Stomach smooth muscle (tissue), 2 donors: ENCODE results near the gene DRD1.

Source experiments
- H3K27ac ChIP-seq: one replicate; pipeline ENCODE4 v1.7.0; 2013; ENCODE audit warnings: mild to moderate bottlenecking, low read length, inconsistent platforms
- H3K27me3 ChIP-seq, 2 donors: one replicate each; pipeline ENCODE4 v1.7.0; 2013; ENCODE audit warnings: low read length in 2 of 2; ENCODE audit not compliant: insufficient read depth in 2 of 2, control insufficient read depth in 1 of 2
- H3K36me3 ChIP-seq, 2 donors: one replicate each; pipeline ENCODE4 v1.7.0; 2013; ENCODE audit warnings: low read length in 2 of 2; ENCODE audit not compliant: control insufficient read depth in 2 of 2, insufficient read depth in 2 of 2
- H3K4me1 ChIP-seq: one replicate; pipeline ENCODE4 v1.7.0; 2013; ENCODE audit warnings: low read length; ENCODE audit not compliant: control insufficient read depth, insufficient read depth
- H3K4me3 ChIP-seq, 2 donors: one replicate each; pipeline ENCODE4 v1.7.0; 2013; ENCODE audit warnings: low read length in 2 of 2
- H3K9ac ChIP-seq, 2 donors: one replicate each; pipeline ENCODE4 v1.7.0; 2013; ENCODE audit warnings: low read length in 2 of 2, mild to moderate bottlenecking in 1 of 2
- H3K9me3 ChIP-seq, 2 donors: one replicate each; pipeline ENCODE4 v1.7.0; 2013; ENCODE audit warnings: low read length in 2 of 2; ENCODE audit not compliant: control insufficient read depth in 2 of 2
- donor health status: healthy.
- donor health status: Pancreatic carcinoma.

DRD1 gene

DNA sequence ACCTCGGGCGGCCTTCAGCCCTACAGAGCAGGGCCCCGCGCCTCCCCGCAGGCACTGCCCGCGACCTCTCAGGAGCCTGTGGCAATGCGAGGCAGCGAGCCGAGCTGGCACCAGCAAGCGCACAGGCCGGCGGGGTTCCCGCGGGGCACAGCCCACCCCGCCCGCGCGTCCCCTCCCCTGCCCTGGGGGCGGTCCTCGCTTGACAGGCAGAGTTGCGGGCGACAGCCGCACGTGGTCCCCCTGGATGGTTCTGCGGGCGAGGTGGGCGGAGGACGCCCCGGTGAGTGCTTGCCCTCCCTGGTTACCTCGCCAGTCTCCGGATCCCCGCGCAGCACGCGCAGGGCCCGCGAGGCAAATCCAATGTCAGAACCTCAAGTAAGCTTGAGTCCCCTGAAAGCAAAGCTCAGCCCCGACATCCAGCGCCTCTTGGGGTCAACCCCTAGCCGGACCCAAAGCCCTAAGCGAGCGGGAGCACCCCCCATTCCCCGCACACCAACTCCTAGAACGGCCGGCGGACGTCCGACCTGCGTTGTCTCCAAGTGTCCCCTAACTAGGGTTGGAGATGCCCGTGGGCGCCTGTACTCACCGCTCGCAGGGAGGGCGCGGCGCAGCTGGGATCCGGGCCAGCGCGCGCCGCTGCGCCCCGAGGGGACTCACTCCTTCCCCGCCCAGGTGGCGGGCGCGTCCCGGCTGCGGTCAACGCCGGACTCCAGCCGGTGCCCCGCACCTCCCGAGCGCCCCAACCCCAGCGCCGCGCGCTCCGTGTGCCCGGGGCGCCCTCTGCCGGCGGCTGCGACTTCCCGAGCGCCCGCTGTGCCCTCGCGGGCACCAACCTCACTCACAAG, at the start of gene DRD1:
TSS of gene DRD1 (minus strand) at position 123 of the 845 bp plus-strand sequence. CDS start 1,083 bp downstream, outside the sequence.
- Histone ChIP-seq H3K27ac (no peak within 1 kb of the TSS), H3K27me3 (peaks cover 14 to 27% of the 10 kb centered on the region in 2 donors), H3K9me3 (no peaks in the 10 kb centered on the region), H3K4me3 (peak within 1 kb of the TSS; percentile 35 to 67), H3K36me3 (no peaks in the 10 kb centered on the region), H3K4me1 (peaks cover 8% of the 10 kb centered on the region), H3K9ac (no peak within 1 kb of the TSS)

DNA sequence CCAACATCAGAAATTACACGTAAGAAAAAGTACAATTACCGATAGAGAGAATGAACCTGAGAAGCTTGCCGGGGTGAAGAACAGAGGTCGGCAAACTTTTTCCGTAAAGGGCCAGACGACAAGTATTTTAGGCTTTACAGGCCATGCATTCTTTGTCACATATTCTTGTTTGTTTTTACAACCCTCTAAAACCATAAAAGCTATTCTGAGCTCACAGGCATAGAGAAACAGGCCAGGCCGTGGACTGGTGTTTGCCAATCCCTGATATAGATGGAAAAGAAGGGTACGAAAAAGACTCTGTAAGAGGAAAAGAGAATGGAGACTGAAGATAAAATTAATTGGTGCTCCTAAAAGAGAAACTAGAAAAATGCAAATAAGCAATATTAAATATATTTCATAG, 49.7 kb upstream of the DRD1 start:
- Histone ChIP-seq H3K27me3 (no peaks in the 10 kb centered on the region), H3K36me3 (peaks cover 21 to 28% of the 10 kb centered on the region in 2 donors), H3K4me3 (no peak overlapping the region), H3K27ac (no peak overlapping the region), H3K9me3 (no peaks in the 10 kb centered on the region), H3K9ac (no peak overlapping the region), H3K4me1 (no peaks in the 10 kb centered on the region)

DNA sequence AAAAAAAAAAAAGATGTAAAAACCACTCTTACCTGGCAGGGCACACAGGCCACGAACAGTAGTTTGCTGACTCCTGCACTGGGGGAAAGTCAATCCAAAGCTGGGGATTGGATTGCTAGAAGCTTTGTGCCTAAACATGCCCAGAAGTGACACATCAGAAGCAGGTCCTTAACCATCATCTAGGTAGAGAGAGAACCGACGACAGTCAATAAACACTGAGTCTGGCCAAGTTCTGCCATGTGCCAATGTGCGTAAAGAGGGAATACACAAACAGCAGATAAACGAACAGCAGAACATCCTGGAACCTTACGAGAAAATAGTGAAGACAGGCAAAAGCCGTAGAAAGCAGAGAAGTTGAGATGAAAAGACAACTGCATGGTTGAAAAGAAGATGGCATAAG, 49.3 kb upstream of the DRD1 start:
- H3K27me3 ChIP-seq, result no peaks in the 10 kb centered on the region
- H3K9me3 ChIP-seq, result no peaks in the 10 kb centered on the region
- peaks cover 21 to 28% of the 10 kb centered on the region in 2 donors for H3K36me3 ChIP-seq
- H3K27ac ChIP-seq, result no peak overlapping the region
- no peak overlapping the region for H3K4me3 ChIP-seq
- no peak overlapping the region for H3K9ac ChIP-seq
- no peaks in the 10 kb centered on the region for H3K4me1 ChIP-seq

DNA sequence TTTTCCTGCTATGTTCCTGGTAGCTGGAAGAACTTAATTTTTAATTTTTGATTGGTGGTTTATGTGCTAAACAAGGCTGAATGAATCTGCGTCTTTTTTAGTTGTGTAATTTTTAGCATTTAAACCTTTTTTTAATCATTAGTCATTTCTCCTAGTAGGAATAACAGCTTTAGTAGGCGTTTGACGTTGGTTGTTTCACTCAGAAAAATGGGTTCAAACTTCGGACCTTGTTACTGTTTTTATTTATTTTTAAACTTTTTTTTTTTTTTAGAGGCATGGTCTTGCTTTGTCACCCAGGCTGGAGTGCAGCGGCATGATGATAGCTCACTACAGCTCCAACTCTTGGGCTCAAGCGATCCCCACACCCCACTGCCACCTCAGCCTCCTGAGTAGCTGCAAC, 47.2 kb upstream of the DRD1 start:
- H3K4me3 ChIP-seq, result no peak overlapping the region
- H3K27ac ChIP-seq, result no peak overlapping the region
- H3K36me3 ChIP-seq, result peaks cover 25 to 30% of the 10 kb centered on the region in 2 donors
- no peaks in the 10 kb centered on the region for H3K9me3 ChIP-seq
- no peaks in the 10 kb centered on the region for H3K27me3 ChIP-seq
- H3K9ac ChIP-seq, result no peak overlapping the region
- no peaks in the 10 kb centered on the region for H3K4me1 ChIP-seq

DNA sequence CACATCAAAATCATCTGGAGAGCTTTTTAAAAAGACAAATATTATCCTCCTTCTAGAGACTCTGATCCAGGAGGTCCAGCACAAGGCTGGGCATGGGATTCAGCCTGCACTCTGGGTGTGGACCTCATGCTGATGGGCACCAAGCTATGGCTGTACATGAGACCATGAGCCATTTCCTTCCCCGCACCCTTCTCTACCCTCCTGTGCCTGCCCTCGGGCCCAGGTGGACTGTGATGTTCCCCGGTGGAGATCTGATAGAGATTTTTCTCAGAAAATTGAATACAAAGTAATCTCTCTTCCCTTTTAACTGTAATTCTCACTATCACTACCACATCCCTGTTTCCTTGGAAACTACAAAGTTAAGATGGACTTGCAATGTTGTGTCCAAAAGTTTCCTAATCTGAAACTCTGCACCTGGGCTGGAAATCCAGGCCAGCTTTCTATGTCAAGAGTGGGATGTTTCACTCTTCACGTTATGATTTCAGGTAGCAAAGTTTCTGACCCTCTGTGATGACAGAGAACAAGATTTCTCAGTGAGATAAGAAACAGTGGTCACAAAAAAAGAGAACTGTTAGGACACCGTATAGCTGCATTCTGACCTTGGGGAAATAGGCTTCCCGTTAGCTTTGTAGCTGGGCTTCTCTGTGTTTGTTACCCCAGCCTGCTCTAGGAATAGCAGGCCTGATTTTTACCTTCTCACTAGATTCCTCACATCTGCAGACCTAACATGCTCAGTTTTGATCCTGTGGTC, 45.9 kb upstream of the DRD1 start:
- H3K27me3 ChIP-seq, result no peaks in the 10 kb centered on the region
- peaks cover 2% of the 10 kb centered on the region for H3K4me1 ChIP-seq
- H3K9ac ChIP-seq, result no peak overlapping the region
- H3K4me3 ChIP-seq, result no peak overlapping the region
- no peak overlapping the region for H3K27ac ChIP-seq
- H3K9me3 ChIP-seq, result no peaks in the 10 kb centered on the region
- peaks cover 26 to 29% of the 10 kb centered on the region in 2 donors for H3K36me3 ChIP-seq

DNA sequence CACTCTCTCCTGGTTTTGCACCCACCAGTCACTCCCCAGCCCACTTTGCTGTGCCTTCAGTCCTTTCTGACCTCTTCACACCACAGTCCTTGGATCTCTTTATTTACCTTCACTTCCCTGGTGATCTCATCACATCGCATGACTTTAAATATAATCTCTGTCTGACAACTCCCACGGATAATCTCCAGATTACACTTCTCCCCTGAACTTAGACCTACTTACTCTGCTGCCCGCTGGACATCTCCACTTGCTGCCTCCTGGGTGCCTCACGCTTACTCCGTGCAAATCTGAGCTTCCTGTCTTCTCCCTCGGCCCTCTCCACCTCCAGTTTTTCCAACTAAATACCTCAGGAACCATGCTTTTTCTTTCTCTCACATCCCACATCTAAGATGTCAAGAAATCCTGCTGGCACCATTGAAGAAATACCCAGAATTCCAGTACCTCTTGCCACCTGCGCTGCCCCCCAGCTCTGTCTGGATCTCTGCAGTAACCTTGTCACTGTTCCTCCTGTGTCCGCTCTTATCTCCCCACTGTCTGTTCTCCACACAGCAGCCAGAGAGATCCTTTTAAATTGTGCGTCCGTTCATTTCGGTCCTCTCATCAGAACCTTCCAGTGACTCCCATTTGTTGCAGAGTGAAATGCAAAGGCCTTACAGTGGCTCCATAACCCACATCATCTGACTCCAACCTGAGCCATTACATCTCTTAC, 43.7 kb upstream of the DRD1 start:
- no peak overlapping the region for H3K4me3 ChIP-seq
- H3K36me3 ChIP-seq, result peaks cover 15 to 31% of the 10 kb centered on the region in 2 donors
- H3K9ac ChIP-seq, result no peak overlapping the region
- H3K4me1 ChIP-seq, result peaks cover 2% of the 10 kb centered on the region
- H3K27ac ChIP-seq, result no peak overlapping the region
- H3K9me3 ChIP-seq, result no peaks in the 10 kb centered on the region
- H3K27me3 ChIP-seq, result no peaks in the 10 kb centered on the region

DNA sequence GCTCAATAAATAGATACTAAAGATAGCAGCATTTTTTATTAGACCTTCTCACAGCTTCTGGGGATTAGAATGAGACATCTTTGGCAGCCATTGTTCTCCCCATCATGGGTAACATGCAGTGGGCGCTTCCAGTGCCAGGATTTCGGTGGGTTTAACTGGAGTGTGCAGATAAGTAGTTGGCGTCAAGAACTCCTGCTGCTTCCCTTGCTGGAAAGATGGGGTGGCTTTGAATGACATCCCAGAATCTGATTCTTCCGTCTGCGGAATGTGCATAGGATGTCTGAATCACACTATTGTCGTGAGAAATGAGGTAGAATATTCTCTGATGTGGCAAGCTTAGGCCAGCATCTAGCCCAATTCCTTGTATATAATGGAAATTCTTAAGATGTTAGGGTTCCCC, 41.6 kb upstream of the DRD1 start:
- peaks cover 7 to 24% of the 10 kb centered on the region in 2 donors for H3K36me3 ChIP-seq
- H3K27ac ChIP-seq, result no peak overlapping the region
- H3K4me1 ChIP-seq, result peaks cover 2% of the 10 kb centered on the region
- H3K9me3 ChIP-seq, result no peaks in the 10 kb centered on the region
- H3K27me3 ChIP-seq, result no peaks in the 10 kb centered on the region
- H3K4me3 ChIP-seq, result no peak overlapping the region
- no peak overlapping the region for H3K9ac ChIP-seq

DNA sequence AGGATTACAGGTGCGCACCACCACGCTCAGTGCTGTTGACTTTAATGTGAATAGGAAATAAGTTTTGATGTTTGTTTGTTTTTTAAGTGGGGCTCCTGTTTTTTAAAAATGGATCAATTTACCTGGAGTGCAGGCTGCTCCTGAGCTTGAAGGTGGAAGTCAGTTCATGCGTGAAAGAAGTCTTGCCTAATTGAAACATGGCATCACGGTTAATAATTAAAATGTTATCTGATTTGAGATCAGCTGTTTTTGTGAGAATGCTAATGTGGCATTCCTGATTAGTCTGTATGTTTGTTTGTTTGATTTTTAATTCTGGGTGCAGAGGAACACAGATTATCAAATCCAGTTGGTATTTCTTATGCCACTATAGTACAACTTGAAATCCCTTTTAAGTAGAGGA, 40.8 kb upstream of the DRD1 start:
- H3K4me1 ChIP-seq, result peaks cover 8% of the 10 kb centered on the region
- H3K9ac ChIP-seq, result no peak overlapping the region
- no peak overlapping the region for H3K27ac ChIP-seq
- H3K9me3 ChIP-seq, result no peaks in the 10 kb centered on the region
- H3K4me3 ChIP-seq, result no peak overlapping the region
- H3K36me3 ChIP-seq, result peaks cover 7 to 20% of the 10 kb centered on the region in 2 donors
- no peaks in the 10 kb centered on the region for H3K27me3 ChIP-seq

DNA sequence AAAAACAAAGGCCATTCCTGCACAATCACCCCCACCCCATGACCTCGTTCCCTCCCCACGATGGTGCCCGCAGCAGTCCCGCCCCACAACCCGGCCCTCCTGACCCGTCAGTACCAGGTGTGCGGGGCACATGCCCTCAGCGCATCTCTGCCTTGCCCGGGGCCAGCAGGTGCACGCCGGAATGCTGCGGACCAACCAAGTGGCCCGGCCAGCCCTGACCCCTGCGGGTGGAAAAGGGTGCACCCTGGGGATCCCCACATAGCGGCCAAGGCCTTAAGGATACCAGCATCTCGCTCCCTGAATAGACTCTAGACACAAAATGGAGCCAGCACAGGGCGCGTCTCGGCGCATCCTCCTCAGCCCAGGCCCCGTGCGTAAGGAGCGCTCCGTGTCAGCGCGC, 40.3 kb upstream of the DRD1 start:
- no peak overlapping the region for H3K27ac ChIP-seq
- H3K27me3 ChIP-seq, result no peaks in the 10 kb centered on the region
- H3K4me1 ChIP-seq, result peaks cover 13% of the 10 kb centered on the region
- no peak overlapping the region for H3K9ac ChIP-seq
- no peaks in the 10 kb centered on the region for H3K9me3 ChIP-seq
- H3K36me3 ChIP-seq, result peaks cover 7 to 19% of the 10 kb centered on the region in 2 donors
- H3K4me3 ChIP-seq, result no peak overlapping the region

DNA sequence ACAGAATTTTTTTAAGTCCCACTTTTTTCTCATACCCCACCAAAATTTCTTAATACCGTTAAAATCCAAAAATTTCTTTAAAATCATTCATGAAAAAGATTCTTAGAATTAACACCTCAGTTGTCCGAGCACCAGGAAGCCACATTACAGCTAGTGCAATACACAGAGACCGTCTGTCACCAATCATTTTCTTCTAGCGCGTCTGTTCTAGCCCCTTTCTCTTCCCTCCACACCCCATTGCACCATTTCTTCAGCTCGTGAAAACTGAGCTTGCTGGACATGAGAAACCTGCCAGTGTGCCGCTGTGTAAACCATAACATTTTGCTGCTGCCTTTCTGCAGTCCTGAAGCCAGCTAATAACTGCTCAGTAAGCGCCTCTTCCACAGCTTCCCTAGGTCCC, 39.4 kb upstream of the DRD1 start:
- peaks cover 17% of the 10 kb centered on the region for H3K4me1 ChIP-seq
- H3K9ac ChIP-seq, result no peak overlapping the region
- H3K27ac ChIP-seq, result no peak overlapping the region
- H3K36me3 ChIP-seq, result peaks cover 7 to 19% of the 10 kb centered on the region in 2 donors
- H3K4me3 ChIP-seq, result no peak overlapping the region
- H3K9me3 ChIP-seq, result no peaks in the 10 kb centered on the region
- no peaks in the 10 kb centered on the region for H3K27me3 ChIP-seq
